HUES48 (cell line): Measurements from ENCODE around the gene DDHD1.
"Not testable (repeated sequence)": the region's sequence is repeated elsewhere in the genome, so short reads cannot be mapped to it uniquely, and the experiment has no call there.

Experiments used
- H3K27ac ChIP-seq: one replicate; pipeline ENCODE4 v1.7.0; 2013; ENCODE audit warnings: low read depth, low read length, inconsistent platforms
- H3K27me3 ChIP-seq: 2 replicates; pipeline ENCODE4 v1.6.1; 2013; ENCODE audit warnings: mild to moderate bottlenecking, low read length; ENCODE audit not compliant: control insufficient read depth, insufficient read depth
- H3K36me3 ChIP-seq: 2 replicates; pipeline ENCODE4 v1.6.1; 2013; ENCODE audit warnings: low read length; ENCODE audit not compliant: control insufficient read depth, insufficient read depth
- H3K4me1 ChIP-seq: 2 replicates; pipeline ENCODE4 v1.6.1; 2013; ENCODE audit warnings: mild to moderate bottlenecking, low read length; ENCODE audit not compliant: control insufficient read depth, insufficient read depth
- H3K4me3 ChIP-seq: 2 replicates; pipeline ENCODE4 v1.5.1; 2013; ENCODE audit warnings: mild to moderate bottlenecking, low read depth, low read length
- H3K9ac ChIP-seq: 2 replicates; pipeline ENCODE4 v1.6.1; 2013; ENCODE audit warnings: mild to moderate bottlenecking, low read depth, low read length, moderate library complexity
- H3K9me3 ChIP-seq: 2 replicates; pipeline ENCODE4 v1.6.1; 2013; ENCODE audit warnings: low read length; ENCODE audit not compliant: control insufficient read depth, insufficient read depth

DDHD1 gene

DNA sequence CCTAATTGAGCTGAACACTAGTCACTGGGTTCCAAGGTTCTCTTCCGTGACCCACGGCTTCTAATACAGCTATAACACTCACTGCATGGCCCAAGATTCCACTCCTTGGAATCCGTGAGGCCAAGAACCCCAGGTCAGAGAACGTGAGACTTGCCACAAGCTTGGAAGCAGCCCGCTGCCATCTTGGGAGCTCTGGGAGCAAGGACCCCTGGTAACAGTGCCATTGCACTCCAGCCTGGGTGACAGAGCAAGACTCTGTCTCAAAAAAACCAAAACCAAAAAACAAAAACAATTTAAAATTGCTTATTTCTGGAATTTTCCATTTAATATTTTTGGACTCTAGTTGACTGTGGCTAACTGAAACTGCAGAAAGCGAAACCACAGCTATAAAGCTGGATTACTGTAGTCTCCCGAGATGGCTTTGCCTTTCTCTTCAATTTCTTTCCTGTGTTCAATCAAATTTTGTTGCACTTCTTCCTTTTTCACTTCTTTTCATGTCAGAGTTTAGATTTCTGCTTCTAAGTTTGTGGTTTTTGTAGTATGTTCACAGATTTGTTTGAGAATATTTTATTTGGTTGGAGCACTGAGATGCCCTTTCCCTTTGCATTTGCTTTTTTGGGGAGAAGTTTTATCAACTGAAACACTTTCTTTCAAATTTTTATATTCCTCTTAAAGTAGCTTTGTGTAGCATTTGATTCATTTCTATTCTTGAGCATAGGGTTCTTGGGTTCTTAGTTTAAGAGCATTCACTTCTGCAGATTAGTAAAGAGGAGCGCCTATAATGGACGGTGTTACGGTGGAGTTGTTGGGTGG lies 44.6 kb downstream of the DDHD1 start:
- no peak overlapping the region for H3K27ac ChIP-seq
- no peaks in the 10 kb centered on the region for H3K27me3 ChIP-seq
- no peaks in the 10 kb centered on the region for H3K36me3 ChIP-seq
- H3K9me3 ChIP-seq = no peaks in the 10 kb centered on the region
- peaks cover 16% of the 10 kb centered on the region for H3K4me1 ChIP-seq
- H3K4me3 ChIP-seq = no peak overlapping the region
- 0 out of 2 replicates have a peak overlapping the region, but pooled peaks have one; percentile 29 for H3K9ac ChIP-seq

- peaks cover 16% of the 10 kb centered on the region for H3K4me1 ChIP-seq
- H3K36me3 ChIP-seq = no peaks in the 10 kb centered on the region
- H3K4me3 ChIP-seq = no peak overlapping the region
- no peaks in the 10 kb centered on the region for H3K27me3 ChIP-seq
- H3K9ac ChIP-seq = no peak overlapping the region
- H3K27ac ChIP-seq = no peak overlapping the region
- no peaks in the 10 kb centered on the region for H3K9me3 ChIP-seq
Measured at GRCh38 chr14:53106768-53107167, 46.4 kb downstream of the DDHD1 start.

DNA sequence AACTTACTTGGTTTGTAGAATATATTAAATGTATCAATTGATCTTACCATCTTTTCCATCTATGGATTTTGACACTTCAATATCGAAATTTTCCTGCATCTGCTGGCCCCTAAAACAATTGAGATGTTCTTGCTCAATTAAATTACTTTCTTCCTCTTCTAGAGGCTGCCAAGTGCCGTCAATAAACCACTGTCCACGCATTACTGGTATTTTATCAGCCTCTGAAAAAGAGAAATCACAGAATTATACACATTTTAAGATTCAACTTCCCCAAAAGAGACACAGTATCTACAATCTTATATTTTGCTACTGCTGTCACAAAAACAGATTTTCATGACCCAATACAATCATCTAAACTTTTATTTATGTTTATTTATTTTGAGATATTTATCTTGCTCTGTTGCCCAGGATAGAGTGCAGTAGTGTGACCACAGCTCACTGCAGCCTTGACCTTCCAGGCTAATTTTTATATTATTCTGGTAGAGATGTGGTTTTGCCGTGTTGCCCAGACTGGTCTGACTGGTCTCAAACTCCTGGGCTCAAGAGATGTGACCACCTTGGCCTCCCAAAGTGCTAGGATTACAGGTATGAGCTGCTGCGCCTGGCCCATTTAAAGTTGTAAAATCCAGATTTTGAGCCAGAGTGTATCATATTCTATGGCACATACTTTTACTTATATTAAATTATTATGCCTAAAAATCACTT lies 49.3 kb downstream of the DDHD1 start:
- H3K36me3 ChIP-seq = no peaks in the 10 kb centered on the region

DNA sequence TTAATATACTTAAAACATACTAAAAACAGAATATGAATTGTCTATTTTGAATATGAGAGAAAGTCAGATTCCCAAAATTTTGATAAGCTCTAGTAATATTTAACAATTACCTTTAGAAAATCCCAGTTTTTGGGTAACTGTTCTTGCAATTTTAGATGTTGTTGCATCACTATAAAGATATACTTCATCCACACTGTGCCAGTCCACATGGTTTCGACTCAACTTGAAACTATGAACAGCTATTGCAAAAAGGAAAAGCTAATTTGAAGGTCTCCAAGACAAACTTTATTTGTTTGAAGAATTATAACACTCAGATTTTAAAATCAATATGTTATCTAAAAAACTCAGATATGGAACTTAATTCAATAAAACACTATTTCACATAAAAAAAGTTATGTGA lies 59.9 kb downstream of the DDHD1 start:
- Histone ChIP-seq H3K27me3 (no peaks in the 10 kb centered on the region), H3K9ac (no peak overlapping the region), H3K36me3 (no peaks in the 10 kb centered on the region; the same call in 1 of the 2 replicates), H3K9me3 (no peaks in the 10 kb centered on the region), H3K27ac (no peak overlapping the region), H3K4me3 (no peak overlapping the region), H3K4me1 (no peaks in the 10 kb centered on the region)

More for the DNA sequence above, 49.3 kb downstream of the DDHD1 start:
- H3K9ac ChIP-seq = no peak overlapping the region
- no peak overlapping the region for H3K4me3 ChIP-seq
- no peaks in the 10 kb centered on the region for H3K27me3 ChIP-seq
- 0 out of 2 replicates have a peak, but pooled peaks cover 1% of the 10 kb centered on the region for H3K4me1 ChIP-seq
- H3K27ac ChIP-seq = no peak overlapping the region
- no peaks in the 10 kb centered on the region for H3K9me3 ChIP-seq

- Histone ChIP-seq H3K4me3 (no peak overlapping the region), H3K36me3 (no peaks in the 10 kb centered on the region; the same call in 1 of the 2 replicates), H3K4me1 (no peaks in the 10 kb centered on the region), H3K9ac (no peak overlapping the region), H3K27ac (no peak overlapping the region), H3K9me3 (no peaks in the 10 kb centered on the region), H3K27me3 (no peaks in the 10 kb centered on the region)
Measured at GRCh38 chr14:53090853-53091252, 62.3 kb downstream of the DDHD1 start.

DNA sequence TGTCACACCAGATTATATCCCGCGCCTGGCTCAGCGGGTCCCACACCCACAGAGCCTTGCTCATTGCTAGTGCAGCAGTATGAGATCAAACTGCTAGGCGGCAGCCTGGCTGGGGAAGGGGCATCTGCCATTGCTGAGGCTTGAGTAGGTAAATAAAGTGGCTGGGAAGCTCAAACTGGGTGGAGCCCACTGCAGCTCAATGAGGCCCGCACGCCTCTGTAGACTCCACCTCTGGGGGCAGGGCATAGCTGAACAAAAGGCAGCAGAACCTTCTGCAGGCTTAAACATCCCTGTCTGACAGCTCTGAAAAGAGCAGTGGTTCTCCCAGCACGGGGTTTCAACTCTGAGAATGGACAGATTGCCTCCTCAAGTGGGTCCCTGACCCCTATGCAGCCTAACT lies 68.2 kb downstream of the DDHD1 start:
- H3K36me3 ChIP-seq, H3K9ac ChIP-seq, H3K27ac ChIP-seq, H3K9me3 ChIP-seq, H3K27me3 ChIP-seq, H3K4me1 ChIP-seq, H3K4me3 ChIP-seq: not testable (repeated sequence)

DNA sequence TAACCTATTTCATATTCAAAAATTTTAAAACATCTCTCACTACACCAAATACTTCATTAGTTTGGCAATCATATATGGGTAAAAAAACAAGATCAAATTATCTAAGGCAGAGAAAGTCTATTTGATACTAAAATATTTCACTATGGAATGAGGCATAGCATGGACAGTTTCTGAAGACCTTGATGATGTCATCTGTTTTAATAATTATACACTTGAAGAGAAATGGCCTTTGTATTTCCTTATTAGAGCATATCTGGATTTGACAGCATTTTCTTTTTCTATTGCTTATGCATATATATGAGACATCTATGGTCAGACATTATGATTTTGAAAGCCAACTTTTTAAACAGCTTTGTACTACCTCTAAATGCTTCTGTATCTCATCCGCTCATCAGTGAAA lies 88.6 kb downstream of the DDHD1 start:
- no peaks in the 10 kb centered on the region for H3K9me3 ChIP-seq
- no peak overlapping the region for H3K27ac ChIP-seq
- H3K9ac ChIP-seq = no peak overlapping the region
- peaks cover 9% of the 10 kb centered on the region; the same call in 1 of the 2 replicates for H3K36me3 ChIP-seq
- H3K27me3 ChIP-seq = no peaks in the 10 kb centered on the region
- H3K4me1 ChIP-seq = peaks cover 7% of the 10 kb centered on the region; the same call in 1 of the 2 replicates
- no peak overlapping the region for H3K4me3 ChIP-seq

DNA sequence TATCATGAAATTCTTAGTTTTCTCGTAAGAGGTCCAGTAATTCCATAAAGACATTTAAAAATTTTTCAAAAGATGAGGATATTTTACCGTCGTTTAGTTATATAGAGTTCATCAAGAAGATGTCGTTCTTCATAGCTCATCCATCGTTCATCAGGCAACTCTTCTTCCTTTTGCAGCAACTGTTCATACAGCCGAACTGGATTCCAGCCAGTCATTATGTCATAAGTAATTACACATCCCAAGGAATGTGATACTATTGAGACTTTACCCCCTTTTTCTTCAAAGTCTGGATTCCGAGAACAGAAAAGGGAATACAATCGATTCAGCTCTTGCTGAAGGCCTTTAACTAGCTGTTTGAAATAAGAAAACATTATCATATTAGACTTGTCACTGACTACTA lies 90.3 kb downstream of the DDHD1 start:
- no peak overlapping the region for H3K4me3 ChIP-seq
- H3K27ac ChIP-seq = no peak overlapping the region
- peaks cover 9% of the 10 kb centered on the region; the same call in 1 of the 2 replicates for H3K36me3 ChIP-seq
- H3K9ac ChIP-seq = no peak overlapping the region
- H3K27me3 ChIP-seq = no peaks in the 10 kb centered on the region
- peaks cover 7% of the 10 kb centered on the region; the same call in 1 of the 2 replicates for H3K4me1 ChIP-seq
- H3K9me3 ChIP-seq = no peaks in the 10 kb centered on the region

GRCh38 chr14:53060046-53060445 lies 93.1 kb downstream of the DDHD1 start:
- H3K36me3 ChIP-seq = peaks cover 9% of the 10 kb centered on the region; the same call in 1 of the 2 replicates

GRCh38 chr14:53055003-53055402 lies 98.1 kb downstream of the DDHD1 start:
- Histone ChIP-seq H3K9ac (no peak overlapping the region), H3K4me3 (no peak overlapping the region), H3K27me3 (no peaks in the 10 kb centered on the region), H3K36me3 (peaks cover 4% of the 10 kb centered on the region; the same call in 1 of the 2 replicates), H3K4me1 (no peaks in the 10 kb centered on the region), H3K27ac (no peak overlapping the region), H3K9me3 (no peaks in the 10 kb centered on the region)

More at GRCh38 chr14:53060046-53060445, 93.1 kb downstream of the DDHD1 start:
- no peak overlapping the region for H3K9ac ChIP-seq
- H3K4me3 ChIP-seq = no peak overlapping the region
- no peaks in the 10 kb centered on the region for H3K27me3 ChIP-seq
- peaks cover 7% of the 10 kb centered on the region; the same call in 1 of the 2 replicates for H3K4me1 ChIP-seq
- no peaks in the 10 kb centered on the region for H3K9me3 ChIP-seq
- no peak overlapping the region for H3K27ac ChIP-seq

DNA sequence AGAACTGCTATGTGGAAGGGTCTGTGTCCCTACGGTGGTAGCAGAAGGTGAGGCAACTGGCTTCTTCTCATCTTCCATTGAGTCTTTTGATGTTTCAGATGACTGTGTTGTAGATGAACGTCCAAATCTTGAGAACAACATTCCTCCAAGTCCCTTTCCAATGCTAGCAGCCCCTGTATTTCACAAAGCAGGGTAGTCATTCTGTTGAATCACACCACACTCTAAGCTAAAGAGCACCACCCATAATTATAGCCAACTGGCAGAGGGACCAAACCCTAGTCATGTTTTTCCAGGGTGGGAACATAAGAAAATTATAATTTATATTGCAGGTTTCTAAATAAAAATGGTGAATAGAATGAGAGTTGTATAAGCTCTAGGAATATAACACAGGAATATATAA lies 98.7 kb downstream of the DDHD1 start:
- Histone ChIP-seq H3K27ac (no peak overlapping the region), H3K9me3 (no peaks in the 10 kb centered on the region), H3K4me3 (no peak overlapping the region), H3K36me3 (peaks cover 4% of the 10 kb centered on the region; the same call in 1 of the 2 replicates), H3K4me1 (no peaks in the 10 kb centered on the region), H3K27me3 (no peaks in the 10 kb centered on the region), H3K9ac (no peak overlapping the region)
